Colonic mucosa (tissue), 4 donors: ENCODE data around the gene HOXD10. TPM values are rescaled to one million over a fixed set of nuclear protein-coding genes. Genes with fewer than 3 reads are reported as not detected.

Source experiments
- DNase-seq: peaks from one replicate; pipeline ENCODE4 v3.0.0-alpha.2; 2020
- H3K27ac ChIP-seq: fragments of 200-600 bp; one replicate; pipeline ENCODE4 v1.8.0; 2021
- H3K27me3 ChIP-seq: fragments of 200-600 bp; one replicate; pipeline ENCODE4 v1.8.0; 2021
- H3K36me3 ChIP-seq: fragments of 200-600 bp; one replicate; pipeline ENCODE4 v1.8.0; 2021
- H3K4me1 ChIP-seq: fragments of 200-600 bp; one replicate; pipeline ENCODE4 v1.8.0; 2021; ENCODE audit warnings: mild to moderate bottlenecking
- H3K4me3 ChIP-seq: fragments of 200-600 bp; one replicate; pipeline ENCODE4 v1.8.0; 2021
- H3K9ac ChIP-seq, 2 donors: one replicate each; pipeline ENCODE4 v1.7.0; 2013; ENCODE audit warnings: control low read depth in 2 of 2, low read depth in 2 of 2, low read length in 2 of 2
- H3K9me3 ChIP-seq: fragments of 200-600 bp; one replicate; pipeline ENCODE4 v1.8.0; 2021
- intact Hi-C: fragments of 100-400 bp; cut with DNase I; formaldehyde crosslinking; loops from one replicate; pipeline ENCODE4 v1.14.1; 2022
- total RNA-seq, 2 donors: library from RNA; stranded (reverse); fragmentation: NEBNext Ultra II Directional in 1 of 2; extraction: Animal tissue kit (Norgen Biotek cat#: 25700) in 1 of 2; gene quantifications; one replicate each; pipeline ENCODE4 v1.2.1, GENCODE V29; 2021
- TF ChIP-seq, protein P1 (sequence below): fragments of 200-600 bp; IDR thresholded peaks from one replicate; pipeline ENCODE4 v1.8.0; 2022; ENCODE audit warnings: antibody characterized with exemption, mild to moderate bottlenecking
- donor health status: healthy.
- donor health status: DM: no; HTN: no; CAD: no.
- donor health status: DM: no; HTN: no; CAD: no.

Gene HOXD10
- total RNA-seq, 2 donors from 2014 or later, result 0.32 to 1.9 TPM

DNA sequence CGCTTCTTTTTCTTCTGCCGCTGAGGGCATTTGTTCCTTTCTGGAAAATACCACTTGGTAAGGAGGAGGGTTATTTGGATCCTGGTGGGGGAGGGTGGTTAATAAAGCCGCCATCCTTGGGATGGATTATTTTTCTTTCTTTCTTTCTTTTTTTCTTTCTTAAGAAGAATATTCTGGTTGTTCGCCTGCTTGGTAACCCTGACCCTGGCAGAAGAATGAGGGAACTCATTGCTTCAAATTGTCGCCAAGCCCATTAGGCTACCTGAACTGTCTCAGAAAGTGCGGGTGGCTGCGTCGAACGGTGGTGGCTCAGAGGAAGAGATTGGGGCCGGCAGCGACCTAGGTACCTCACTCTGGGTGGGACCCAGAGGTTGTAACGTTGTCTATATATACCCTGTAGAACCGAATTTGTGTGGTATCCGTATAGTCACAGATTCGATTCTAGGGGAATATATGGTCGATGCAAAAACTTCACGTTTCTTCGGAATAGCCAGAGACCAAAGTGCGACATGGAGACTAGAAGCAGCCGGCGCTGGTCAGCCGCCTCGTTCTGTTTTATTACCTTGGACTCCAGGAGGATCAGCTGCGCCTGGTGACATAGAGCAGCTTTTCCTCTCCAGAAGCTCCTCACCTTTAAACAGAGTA lies 33.5 kb downstream of the HOXD10 start:
- H3K27me3 ChIP-seq, result no peaks in the 10 kb centered on the region

DNA sequence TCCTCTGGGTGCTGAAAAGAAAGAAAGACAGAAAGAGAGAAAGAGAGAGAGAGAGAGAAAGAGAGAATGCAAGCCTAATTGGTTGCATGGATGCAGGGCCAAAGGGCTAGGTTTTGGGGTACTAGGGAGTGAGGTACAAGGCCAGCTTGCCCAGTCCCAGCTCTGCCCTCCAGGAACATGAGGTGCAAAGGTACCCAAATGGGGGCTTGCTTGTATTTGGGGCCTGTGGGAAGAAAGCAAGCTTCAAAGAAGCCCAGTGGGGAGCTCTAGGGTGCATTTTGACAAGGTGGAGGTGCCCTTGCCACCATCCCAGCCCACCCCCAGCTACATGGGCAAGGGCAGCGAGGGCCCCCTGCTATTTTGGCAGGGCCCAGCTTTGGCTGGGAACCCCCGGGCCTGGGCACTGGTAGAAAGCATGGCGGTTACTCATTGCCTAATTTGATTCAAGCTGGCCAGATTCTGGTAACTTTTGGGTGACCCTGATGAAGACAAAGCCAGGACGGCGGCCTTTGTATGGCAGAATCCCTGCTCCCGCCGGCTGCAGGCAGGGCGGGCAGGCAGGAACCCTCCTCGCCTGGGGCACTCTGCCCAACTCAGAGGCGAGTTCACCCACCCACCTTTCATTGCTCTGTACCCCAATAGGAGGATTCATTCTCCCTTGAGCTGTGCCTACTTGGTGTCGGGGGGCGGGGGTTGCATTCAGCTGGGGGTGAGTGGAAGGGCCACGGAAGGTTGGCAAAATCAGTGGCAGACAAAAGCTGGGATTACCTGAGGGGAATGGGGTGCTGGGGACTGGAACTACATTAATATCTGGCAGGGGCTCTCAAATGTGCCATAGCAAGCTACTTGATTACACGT lies 34.2 kb downstream of the HOXD10 start:
- H3K9me3 ChIP-seq, result no peaks in the 10 kb centered on the region
- TF ChIP-seq, protein P1, sequence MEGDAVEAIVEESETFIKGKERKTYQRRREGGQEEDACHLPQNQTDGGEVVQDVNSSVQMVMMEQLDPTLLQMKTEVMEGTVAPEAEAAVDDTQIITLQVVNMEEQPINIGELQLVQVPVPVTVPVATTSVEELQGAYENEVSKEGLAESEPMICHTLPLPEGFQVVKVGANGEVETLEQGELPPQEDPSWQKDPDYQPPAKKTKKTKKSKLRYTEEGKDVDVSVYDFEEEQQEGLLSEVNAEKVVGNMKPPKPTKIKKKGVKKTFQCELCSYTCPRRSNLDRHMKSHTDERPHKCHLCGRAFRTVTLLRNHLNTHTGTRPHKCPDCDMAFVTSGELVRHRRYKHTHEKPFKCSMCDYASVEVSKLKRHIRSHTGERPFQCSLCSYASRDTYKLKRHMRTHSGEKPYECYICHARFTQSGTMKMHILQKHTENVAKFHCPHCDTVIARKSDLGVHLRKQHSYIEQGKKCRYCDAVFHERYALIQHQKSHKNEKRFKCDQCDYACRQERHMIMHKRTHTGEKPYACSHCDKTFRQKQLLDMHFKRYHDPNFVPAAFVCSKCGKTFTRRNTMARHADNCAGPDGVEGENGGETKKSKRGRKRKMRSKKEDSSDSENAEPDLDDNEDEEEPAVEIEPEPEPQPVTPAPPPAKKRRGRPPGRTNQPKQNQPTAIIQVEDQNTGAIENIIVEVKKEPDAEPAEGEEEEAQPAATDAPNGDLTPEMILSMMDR, result no peak
- H3K27ac ChIP-seq, result no peak overlapping the region
- no peak overlapping the region for H3K4me3 ChIP-seq
- no peaks in the 10 kb centered on the region for H3K36me3 ChIP-seq
- intact Hi-C loops, result no loop called here
- no peak for DNase-seq
- no peak overlapping the region for H3K9ac ChIP-seq
- no peaks in the 10 kb centered on the region for H3K4me1 ChIP-seq
- peaks cover 3% of the 10 kb centered on the region for H3K27me3 ChIP-seq

More for the DNA sequence above, 33.5 kb downstream of the HOXD10 start:
- Histone ChIP-seq H3K9ac (no peak overlapping the region), H3K36me3 (no peaks in the 10 kb centered on the region), H3K4me1 (no peaks in the 10 kb centered on the region), H3K27ac (no peak overlapping the region), H3K9me3 (no peaks in the 10 kb centered on the region), H3K4me3 (no peak overlapping the region)
- TF ChIP-seq, protein P1, result no peak
- DNase-seq, result no peak
- intact Hi-C loops, result no loop called here

DNA sequence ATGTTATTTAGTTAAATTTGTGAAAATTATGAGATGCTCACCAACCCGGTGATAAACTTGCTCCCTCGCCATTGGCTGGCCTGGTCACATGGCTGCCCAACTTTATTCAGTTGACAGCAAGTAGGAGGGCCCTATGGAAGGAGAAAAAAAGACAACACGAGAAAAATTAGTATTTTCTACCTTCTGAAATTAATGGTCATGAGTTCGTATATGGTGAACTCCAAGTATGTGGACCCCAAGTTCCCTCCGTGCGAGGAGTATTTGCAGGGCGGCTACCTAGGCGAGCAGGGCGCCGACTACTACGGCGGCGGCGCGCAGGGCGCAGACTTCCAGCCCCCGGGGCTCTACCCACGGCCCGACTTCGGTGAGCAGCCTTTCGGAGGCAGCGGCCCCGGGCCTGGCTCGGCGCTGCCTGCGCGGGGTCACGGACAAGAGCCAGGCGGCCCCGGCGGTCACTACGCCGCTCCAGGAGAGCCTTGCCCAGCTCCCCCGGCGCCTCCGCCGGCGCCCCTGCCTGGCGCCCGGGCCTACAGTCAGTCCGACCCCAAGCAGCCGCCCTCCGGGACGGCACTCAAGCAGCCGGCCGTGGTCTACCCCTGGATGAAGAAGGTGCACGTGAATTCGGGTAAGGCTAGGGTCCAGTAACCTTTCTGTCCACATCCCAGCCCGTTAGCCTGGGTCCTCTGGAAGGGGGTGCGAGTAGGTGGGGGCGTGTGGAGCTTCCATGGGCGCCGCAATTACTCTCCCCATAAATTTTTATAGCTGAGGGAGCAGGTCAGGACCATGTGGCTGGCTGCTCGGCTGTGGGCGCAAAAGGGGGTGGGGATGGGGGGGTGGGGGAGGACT lies 35.1 kb downstream of the HOXD10 start, which contains the start of gene HOXD4:
HOXD4 (plus strand) TSS at position 109 of the 846 bp plus-strand sequence; CDS start at position 193, 84 bp downstream.
- no peak within 1 kb of the TSS for H3K27ac ChIP-seq
- no peaks in the 10 kb centered on the region for H3K4me1 ChIP-seq
- intact Hi-C loops, result no loop called here
- TF ChIP-seq, protein P1, result no peak
- no peaks in the 10 kb centered on the region for H3K9me3 ChIP-seq
- no peak within 1 kb of the TSS for H3K4me3 ChIP-seq
- no peak within 1 kb of the TSS for H3K9ac ChIP-seq
- no peak for DNase-seq
- no peaks in the 10 kb centered on the region for H3K36me3 ChIP-seq
- peaks cover 9% of the 10 kb centered on the region for H3K27me3 ChIP-seq

DNA sequence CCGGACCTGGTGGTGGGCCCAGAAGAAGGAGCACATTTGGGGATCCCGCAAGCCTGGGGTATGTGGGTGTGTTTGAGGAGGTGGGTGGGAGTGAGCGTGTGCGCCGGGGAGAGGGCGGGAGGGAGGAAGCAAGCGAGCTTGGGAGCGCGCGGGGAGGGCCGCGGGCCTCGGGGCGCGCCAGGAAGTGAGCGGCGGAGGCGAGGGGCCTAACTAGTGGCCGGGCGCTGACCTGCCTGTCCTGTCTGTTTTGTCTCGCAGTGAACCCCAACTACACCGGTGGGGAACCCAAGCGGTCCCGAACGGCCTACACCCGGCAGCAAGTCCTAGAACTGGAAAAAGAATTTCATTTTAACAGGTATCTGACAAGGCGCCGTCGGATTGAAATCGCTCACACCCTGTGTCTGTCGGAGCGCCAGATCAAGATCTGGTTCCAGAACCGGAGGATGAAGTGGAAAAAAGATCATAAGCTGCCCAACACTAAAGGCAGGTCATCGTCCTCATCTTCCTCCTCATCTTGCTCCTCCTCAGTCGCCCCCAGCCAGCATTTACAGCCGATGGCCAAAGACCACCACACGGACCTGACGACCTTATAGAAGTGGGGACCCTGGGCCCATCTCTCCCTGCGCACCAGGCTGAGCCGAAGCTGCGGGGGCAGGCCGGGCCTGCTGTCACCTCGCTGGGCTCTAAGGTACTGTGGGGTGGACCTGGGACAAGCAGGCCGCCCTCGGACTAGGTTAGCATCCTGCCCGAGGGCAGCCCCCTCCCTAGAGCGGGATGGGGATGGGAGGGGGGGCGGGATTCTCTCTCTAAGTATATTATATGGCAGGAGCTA lies 36.0 kb downstream of the HOXD10 start:
- TF ChIP-seq, protein P1, result no peak
- H3K27me3 ChIP-seq, result peaks cover 12% of the 10 kb centered on the region
- H3K9ac ChIP-seq, result no peak overlapping the region
- H3K4me3 ChIP-seq, result no peak overlapping the region
- H3K4me1 ChIP-seq, result no peaks in the 10 kb centered on the region
- no peak overlapping the region for H3K27ac ChIP-seq
- no peaks in the 10 kb centered on the region for H3K9me3 ChIP-seq
- intact Hi-C loops, result no loop called here
- no peak for DNase-seq
- H3K36me3 ChIP-seq, result no peaks in the 10 kb centered on the region
